ENCODE measurements around the gene ITPR2. TPM values are rescaled to one million over a fixed set of nuclear protein-coding genes. Genes with fewer than 3 reads are reported as not detected.

ITPR2 gene
- total RNA-seq, 2 experiments from 2014 or later, result 25.6 to 44.7 TPM

- no peaks in the 10 kb centered on the region for H3K4me1 ChIP-seq (ENCODE audit: insufficient read depth, low read length, poor library complexity, severe bottlenecking)
- no peaks in the 10 kb centered on the region for H3K9me3 ChIP-seq (ENCODE audit: low read length)
- no peaks in the 10 kb centered on the region for H3K9me2 ChIP-seq (ENCODE audit: insufficient read depth, low read length)
- no peaks in the 10 kb centered on the region for H3K79me2 ChIP-seq (ENCODE audit: insufficient read depth, low read depth, low read length)
- H3K4me3 ChIP-seq (ENCODE audit: low read depth, low read length, poor library complexity, severe bottlenecking), result no peak overlapping the region
- H4K20me1 ChIP-seq (ENCODE audit: insufficient read depth, low read length), result no peaks in the 10 kb centered on the region
- H2AFZ ChIP-seq (ENCODE audit: low read length), result no peak overlapping the region
- CTCF ChIA-PET (ENCODE audit: unreplicated experiment), result no interaction called here
- intact Hi-C loops (cut with micrococcal nuclease; ENCODE audit: unreplicated experiment), result no loop called here
- H3K27ac ChIP-seq (ENCODE audit: low read depth, low read length, poor library complexity, severe bottlenecking), result no peak overlapping the region
- POLR2A ChIA-PET, result interaction anchor here (0.8 kb wide), 1 partner anchor 23 kb away, joined by 3 read pairs; no protein-coding TSS in a partner anchor
- no peak for DNase-seq (ENCODE audit: low spot score)
- no peaks in the 10 kb centered on the region for H3K36me3 ChIP-seq (ENCODE audit: insufficient read depth, low read length)
- no peak overlapping the region for H3K4me2 ChIP-seq (ENCODE audit: low read length)
- no TSS peak for BruUV-seq (replicated peaks)
- TF ChIP-seq EZH2phosphoT487 (IDR thresholded peaks at IDR 0.05; ENCODE audit: borderline replicate concordance, low read depth, low read length) (no peak), CTCF (conservative IDR thresholded peaks at IDR 0.05; ENCODE audit: low read length) (no peak)
These were observed 459.1 kb downstream of the ITPR2 start for GRCh38 chr12:26373606-26374495.

- no peaks in the 10 kb centered on the region for H3K9me3 ChIP-seq (ENCODE audit: low read length)
- H3K79me2 ChIP-seq (ENCODE audit: insufficient read depth, low read depth, low read length), result no peaks in the 10 kb centered on the region
- POLR2A ChIA-PET, result no interaction called here
- intact Hi-C loops (cut with micrococcal nuclease; ENCODE audit: unreplicated experiment), result no loop called here
- no peak overlapping the region for H3K27ac ChIP-seq (ENCODE audit: low read depth, low read length, poor library complexity, severe bottlenecking)
- H3K4me3 ChIP-seq (ENCODE audit: low read depth, low read length, poor library complexity, severe bottlenecking), result no peak overlapping the region
- H3K9me2 ChIP-seq (ENCODE audit: insufficient read depth, low read length), result no peaks in the 10 kb centered on the region
- H2AFZ ChIP-seq (ENCODE audit: low read length), result no peak overlapping the region
- TF ChIP-seq EZH2phosphoT487 (IDR thresholded peaks at IDR 0.05; ENCODE audit: borderline replicate concordance, low read depth, low read length) (no peak), CTCF (conservative IDR thresholded peaks at IDR 0.05; ENCODE audit: low read length) (no peak)
- no peaks in the 10 kb centered on the region for H3K4me1 ChIP-seq (ENCODE audit: insufficient read depth, low read length, poor library complexity, severe bottlenecking)
- CTCF ChIA-PET (ENCODE audit: unreplicated experiment), result no interaction called here
- DNase-seq (ENCODE audit: low spot score), result no peak
- BruUV-seq (replicated peaks), result no TSS peak
- no peaks in the 10 kb centered on the region for H3K36me3 ChIP-seq (ENCODE audit: insufficient read depth, low read length)
- no peaks in the 10 kb centered on the region for H4K20me1 ChIP-seq (ENCODE audit: insufficient read depth, low read length)
- no peak overlapping the region for H3K4me2 ChIP-seq (ENCODE audit: low read length)
These were observed 460.1 kb downstream of the ITPR2 start for GRCh38 chr12:26372866-26373265.

- no peak for TF ChIP-seq CTCF (conservative IDR thresholded peaks at IDR 0.05; ENCODE audit: low read length)
- Histone ChIP-seq H3K27ac (ENCODE audit: low read depth, low read length, poor library complexity, severe bottlenecking) (no peak overlapping the region), H3K79me2 (ENCODE audit: insufficient read depth, low read depth, low read length) (no peaks in the 10 kb centered on the region), H4K20me1 (ENCODE audit: insufficient read depth, low read length) (no peaks in the 10 kb centered on the region), H3K4me1 (ENCODE audit: insufficient read depth, low read length, poor library complexity, severe bottlenecking) (no peaks in the 10 kb centered on the region), H2AFZ (ENCODE audit: low read length) (no peak overlapping the region), H3K4me3 (ENCODE audit: low read depth, low read length, poor library complexity, severe bottlenecking) (no peak overlapping the region), H3K4me2 (ENCODE audit: low read length) (no peak overlapping the region), H3K36me3 (ENCODE audit: insufficient read depth, low read length) (no peaks in the 10 kb centered on the region), H3K9me3 (ENCODE audit: low read length) (no peaks in the 10 kb centered on the region), H3K9me2 (ENCODE audit: insufficient read depth, low read length) (no peaks in the 10 kb centered on the region)
- POLR2A ChIA-PET, result no interaction called here
- intact Hi-C loops (cut with micrococcal nuclease; ENCODE audit: unreplicated experiment), result no loop called here
- CTCF ChIA-PET (ENCODE audit: unreplicated experiment), result no interaction called here
- no peak for DNase-seq (ENCODE audit: low spot score)
- BruUV-seq (replicated peaks), result no TSS peak
These were observed 462.9 kb downstream of the ITPR2 start for GRCh38 chr12:26370098-26370497.
